Pancreas (tissue), 10 donors: ENCODE results near the gene WTIP. TPM values are rescaled to one million over a fixed set of nuclear protein-coding genes. Genes with fewer than 3 reads are reported as not detected.
A peak's percentile ranks its signal among the peaks of the same experiment; 100 is the strongest.

Experiments
- ATAC-seq, 4 donors: fragments of 200-7000 bp; cut with Tn5 transposase; one replicate each; pipeline versions ENCODE4 v1.8.0 to v1.9.1; 2020; ENCODE audit warnings: mild to moderate bottlenecking in 4 of 4, moderate library complexity in 4 of 4
- DNase-seq, 6 donors: peaks; one replicate each; pipeline ENCODE4 v3.0.0-alpha.2; 2020
- FAIRE-seq: peaks from 2 replicates; lab custom pipeline; 2012; peaks lifted over from hg19 to GRCh38; lab: Jason Lieb, UNC
- H3K27ac ChIP-seq, 4 donors: fragments of 200-600 bp; sonication (generic); 1 replicate in 3 of 4; 2 replicates in 1 of 4; pipeline versions ENCODE4 v1.5.0 to v1.8.0; 2020
- H3K27me3 ChIP-seq, 4 donors: fragments of 200-600 bp; one replicate each; pipeline ENCODE4 v1.8.0; 2021
- H3K36me3 ChIP-seq, 3 donors: fragments of 200-600 bp; sonication (generic) in 1 of 3; one replicate each; pipeline versions ENCODE4 v1.5.0 to v1.8.0; 2020 to 2021
- H3K4me1 ChIP-seq, 3 donors: fragments of 200-600 bp; one replicate each; pipeline ENCODE4 v1.8.0; 2021
- H3K4me3 ChIP-seq, 4 donors: fragments of 200-600 bp; sonication (generic) in 2 of 4; one replicate each; pipeline versions ENCODE4 v1.5.0 to v1.8.0; 2020 to 2021
- H3K9me3 ChIP-seq, 4 donors: fragments of 200-600 bp; one replicate each; pipeline ENCODE4 v1.8.0; 2021
- CTCF ChIP-seq, 4 donors: fragments of 200-600 bp; sonication (generic) in 3 of 4; IDR thresholded peaks; one replicate each; pipeline versions ENCODE4 v1.5.0 to v1.8.0; 2021; ENCODE audit warnings: antibody characterized with exemption in 4 of 4
- WGBS, 2 donors: extraction: QIAGEN DNeasy Blood & Tissue Kit; methylation state at CpG; one replicate each; pipeline ENCODE4 v1.1.7; 2013; 5-methylcytosine and 5-hydroxymethylcytosine counted together
- intact Hi-C, 3 donors: fragments of 100-400 bp; cut with DNase I; formaldehyde crosslinking; loops; one replicate each; pipeline versions ENCODE4 v1.11.1 to v1.14.2; 2022
- polyA plus RNA-seq, 2 donors: library from polyadenylated mRNA; stranded (reverse); fragments of 200-250 nt; gene quantifications; one replicate each; pipeline ENCODE4 v1.2.3, GENCODE V29; 2013
- total RNA-seq, 6 donors: library from RNA; stranded (reverse); fragmentation: NEBNext Ultra II Directional in 4 of 6; extraction: Animal tissue kit (Norgen Biotek cat#: 25700) in 4 of 6; gene quantifications; one replicate each; pipeline versions ENCODE4 v1.2.1 to v1.2.4, GENCODE V29; 2021 to 2023
- donor health status: healthy with polysubstance abuse.
- donor health status: DM: no; HTN: no; CAD: no; lungs with moderate emphysema.
- donor health status: DM: no; HTN: no; CAD: no.
- donor health status: control.
- donor health status: control.
- donor health status: Bipolar disorder and iron deficiency.
- donor health status: DM: yes; HTN: yes; CAD: no.
- donor health status: DM: no; HTN: no; CAD: no.
- donor health status: DM: no; HTN: no; CAD: no.
- donor health status: DM: yes; HTN: yes; CAD: no.

Gene WTIP
- total and polyA plus RNA-seq, 8 donors = 3.4 to 11.3 (median 4.4) TPM

- TF ChIP-seq CTCF (IDR thresholded peaks at IDR 0.05) = no peak
- ATAC-seq (no peak), DNase-seq (peak in 1 of 6 donors; percentile 17), FAIRE-seq (no peak)
- Histone ChIP-seq H3K36me3 (no peaks in the 10 kb centered on the region), H3K9me3 (no peaks in the 10 kb centered on the region), H3K4me1 (no peaks in the 10 kb centered on the region), H3K27me3 (no peaks in the 10 kb centered on the region), H3K4me3 (no peak overlapping the region), H3K27ac (no peak overlapping the region)
- intact Hi-C loops = loop anchor here in 1 of 3 donors (10.0 kb wide), 1 partner anchor 222 kb away; no protein-coding TSS in a partner anchor
- WGBS, 2 donors = 81 to 90% methylated on average over 24 to 25 of the region's 25 CpGs
Observed at GRCh38 chr19:34493038-34493648, 11.6 kb downstream of the WTIP start.

GRCh38 chr19:34493649-34494044, 12.1 kb downstream of the WTIP start:
- no peak for TF ChIP-seq CTCF (IDR thresholded peaks at IDR 0.05)
- DNase-seq (no peak), ATAC-seq (no peak), FAIRE-seq (no peak)
- no peaks in the 10 kb centered on the region for H3K4me1 ChIP-seq
- H3K36me3 ChIP-seq = no peaks in the 10 kb centered on the region
- H3K4me3 ChIP-seq = no peak overlapping the region
- 90 to 93% methylated on average over 7 of the region's 7 CpGs for WGBS, 2 donors
- H3K27me3 ChIP-seq = no peaks in the 10 kb centered on the region
- intact Hi-C loops = loop anchor here in 1 of 3 donors (10.0 kb wide), 1 partner anchor 221 kb away; no protein-coding TSS in a partner anchor
- no peaks in the 10 kb centered on the region for H3K9me3 ChIP-seq
- H3K27ac ChIP-seq = no peak overlapping the region

GRCh38 chr19:34494601-34495000, 13.0 kb downstream of the WTIP start:
- no peak for FAIRE-seq
- H3K36me3 ChIP-seq = no peaks in the 10 kb centered on the region
- TF ChIP-seq CTCF (IDR thresholded peaks at IDR 0.05) = no peak

GRCh38 chr19:34495416-34495815, 13.9 kb downstream of the WTIP start:
- intact Hi-C loops = loop anchor here in 1 of 3 donors (10.0 kb wide), 1 partner anchor 219 kb away; no protein-coding TSS in a partner anchor
- no peak for TF ChIP-seq CTCF (IDR thresholded peaks at IDR 0.05)
- Histone ChIP-seq H3K4me3 (no peak overlapping the region), H3K9me3 (no peaks in the 10 kb centered on the region), H3K27ac (no peak overlapping the region), H3K27me3 (no peaks in the 10 kb centered on the region), H3K4me1 (no peaks in the 10 kb centered on the region), H3K36me3 (no peaks in the 10 kb centered on the region)
- WGBS, 2 donors = 91 to 96% methylated on average over 18 of the region's 18 CpGs
- FAIRE-seq = no peak
- no peak for DNase-seq
- no peak for ATAC-seq

More at GRCh38 chr19:34494601-34495000, 13.0 kb downstream of the WTIP start:
- H3K4me1 ChIP-seq = no peaks in the 10 kb centered on the region
- H3K27ac ChIP-seq = no peak overlapping the region
- H3K4me3 ChIP-seq = no peak overlapping the region
- intact Hi-C loops = loop anchor here in 1 of 3 donors (10.0 kb wide), 1 partner anchor 220 kb away; no protein-coding TSS in a partner anchor
- no peaks in the 10 kb centered on the region for H3K9me3 ChIP-seq
- no peaks in the 10 kb centered on the region for H3K27me3 ChIP-seq
- 87 to 93% methylated on average over 11 of the region's 11 CpGs for WGBS, 2 donors
- DNase-seq (peak in 1 of 6 donors; percentile 6), ATAC-seq (no peak)
